Fibroblast of lung (primary cell): ENCODE measurements around the gene ASCC3.

Experiments used
- EZH2 ChIP-seq: IDR thresholded peaks from 2 replicates; pipeline ENCODE4 v1.5.1; 2012; ENCODE audit warnings: low read length, control low read depth, mild to moderate bottlenecking; ENCODE audit errors: missing control alignments
- TF ChIP-seq, protein P1 (sequence below), 2 donors: IDR thresholded peaks in 1 of 2; conservative IDR thresholded peaks in 1 of 2; 1 replicate in 1 of 2; 2 replicates in 1 of 2; pipeline ENCODE4 v1.5.1; 2011 to 2012; ENCODE audit warnings: low read length in 2 of 2, control low read depth in 1 of 2, inconsistent platforms in 1 of 2, low read depth in 1 of 2, mild to moderate bottlenecking in 1 of 2

DNA sequence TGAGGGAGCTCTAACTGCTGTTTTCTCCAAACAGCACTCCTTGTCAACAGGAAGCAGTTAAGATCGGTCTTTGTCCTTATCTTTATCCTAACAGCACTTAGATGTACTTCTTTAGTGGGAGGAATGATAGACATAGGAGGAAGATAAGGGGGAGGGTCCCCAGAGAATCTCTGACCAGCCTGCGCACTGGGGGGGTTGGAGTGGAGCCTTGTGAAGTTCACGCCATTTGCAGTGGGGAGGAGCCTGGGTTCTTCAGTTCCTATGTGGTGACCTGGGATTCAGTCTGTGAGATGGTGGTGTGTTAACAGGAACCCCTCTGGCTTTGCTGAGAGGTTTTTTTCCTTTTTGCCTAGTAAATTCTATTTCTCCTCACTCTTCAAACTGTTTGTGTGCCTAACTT lies 18.1 kb upstream of the ASCC3 start:
- TF ChIP-seq, protein P1, sequence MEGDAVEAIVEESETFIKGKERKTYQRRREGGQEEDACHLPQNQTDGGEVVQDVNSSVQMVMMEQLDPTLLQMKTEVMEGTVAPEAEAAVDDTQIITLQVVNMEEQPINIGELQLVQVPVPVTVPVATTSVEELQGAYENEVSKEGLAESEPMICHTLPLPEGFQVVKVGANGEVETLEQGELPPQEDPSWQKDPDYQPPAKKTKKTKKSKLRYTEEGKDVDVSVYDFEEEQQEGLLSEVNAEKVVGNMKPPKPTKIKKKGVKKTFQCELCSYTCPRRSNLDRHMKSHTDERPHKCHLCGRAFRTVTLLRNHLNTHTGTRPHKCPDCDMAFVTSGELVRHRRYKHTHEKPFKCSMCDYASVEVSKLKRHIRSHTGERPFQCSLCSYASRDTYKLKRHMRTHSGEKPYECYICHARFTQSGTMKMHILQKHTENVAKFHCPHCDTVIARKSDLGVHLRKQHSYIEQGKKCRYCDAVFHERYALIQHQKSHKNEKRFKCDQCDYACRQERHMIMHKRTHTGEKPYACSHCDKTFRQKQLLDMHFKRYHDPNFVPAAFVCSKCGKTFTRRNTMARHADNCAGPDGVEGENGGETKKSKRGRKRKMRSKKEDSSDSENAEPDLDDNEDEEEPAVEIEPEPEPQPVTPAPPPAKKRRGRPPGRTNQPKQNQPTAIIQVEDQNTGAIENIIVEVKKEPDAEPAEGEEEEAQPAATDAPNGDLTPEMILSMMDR (conservative IDR thresholded peaks at IDR 0.05 in 1 of 2, IDR thresholded peaks at IDR 0.05 in 1 of 2; ENCODE audit: low read depth in 1 of 2, low read length in 2 of 2): no peak
- TF ChIP-seq EZH2: no peak
